Ectodermal cell (in vitro differentiated cells): ENCODE results near the gene SAT1.
"Not testable (repeated sequence)": the region's sequence is repeated elsewhere in the genome, so short reads cannot be mapped to it uniquely, and the experiment has no call there.

Experiments used
- H3K27ac ChIP-seq: 2 replicates; pipeline ENCODE4 v1.7.0; 2013; ENCODE audit warnings: mild to moderate bottlenecking, low read depth, low read length; ENCODE audit not compliant: insufficient read depth, poor library complexity, severe bottlenecking
- H3K27me3 ChIP-seq: 2 replicates; pipeline ENCODE4 v1.7.0; 2013; ENCODE audit warnings: mild to moderate bottlenecking, low read length; ENCODE audit not compliant: insufficient read depth, control insufficient read depth, poor library complexity, severe bottlenecking
- H3K36me3 ChIP-seq: one replicate; pipeline ENCODE4 v1.7.0; 2013; ENCODE audit warnings: low read length; ENCODE audit not compliant: control insufficient read depth, insufficient read depth
- H3K4me1 ChIP-seq: one replicate; pipeline ENCODE4 v1.7.0; 2013; ENCODE audit warnings: low read length; ENCODE audit not compliant: control insufficient read depth, insufficient read depth
- H3K4me3 ChIP-seq: 2 replicates; pipeline ENCODE4 v1.7.0; 2013; ENCODE audit warnings: low read depth, low read length, control low read depth; ENCODE audit not compliant: insufficient read depth
- H3K9me3 ChIP-seq: 2 replicates; pipeline ENCODE4 v1.7.0; 2013; ENCODE audit warnings: mild to moderate bottlenecking, low read length, moderate library complexity; ENCODE audit not compliant: control insufficient read depth
- WGBS, 2 experiments: methylation state at CpG; one replicate each; pipeline ENCODE4 v1.1.7; 2013; ENCODE audit warnings: missing lambda C conversion rate in 2 of 2; 5-methylcytosine and 5-hydroxymethylcytosine counted together

Gene SAT1

DNA sequence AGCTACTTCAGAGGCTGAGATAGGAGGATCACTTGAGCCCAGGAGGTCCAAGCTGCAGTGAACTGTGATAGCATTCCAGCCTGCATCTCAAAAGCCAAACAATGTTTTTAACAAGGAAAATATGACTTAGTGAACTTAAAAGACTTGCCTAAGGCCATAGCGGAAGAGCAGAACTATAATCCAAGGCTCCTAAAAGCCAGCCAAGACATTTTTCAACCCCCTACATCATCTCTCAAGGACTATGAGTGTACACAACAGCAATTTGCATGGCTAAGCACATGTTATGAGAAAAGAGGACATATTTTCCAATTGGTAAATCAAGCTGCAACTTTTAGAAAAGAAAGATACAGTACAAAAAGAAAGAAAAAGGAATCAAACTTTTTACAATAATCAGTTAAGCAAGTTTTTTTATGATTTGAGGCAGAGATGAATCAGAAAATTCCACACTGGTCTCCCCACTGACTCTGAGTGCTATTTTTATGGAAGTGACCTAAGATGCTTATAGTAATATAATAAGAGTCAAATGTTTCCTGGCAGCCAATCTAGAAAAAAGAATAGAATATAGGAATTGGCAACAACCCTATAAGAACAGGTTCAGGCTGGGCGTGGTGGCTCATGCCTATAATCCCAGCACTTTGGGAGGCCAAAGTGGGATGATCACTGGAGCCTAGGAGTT, 30.1 kb upstream of the SAT1 start:
- Histone ChIP-seq H3K4me3 (no peak overlapping the region), H3K9me3 (no peaks in the 10 kb centered on the region), H3K4me1 (no peaks in the 10 kb centered on the region), H3K27me3 (no peaks in the 10 kb centered on the region), H3K36me3 (no peaks in the 10 kb centered on the region), H3K27ac (no peak overlapping the region)
- WGBS, 2 experiments, result 98 to 100% methylated on average over 1 to 2 of the region's 2 CpGs

DNA sequence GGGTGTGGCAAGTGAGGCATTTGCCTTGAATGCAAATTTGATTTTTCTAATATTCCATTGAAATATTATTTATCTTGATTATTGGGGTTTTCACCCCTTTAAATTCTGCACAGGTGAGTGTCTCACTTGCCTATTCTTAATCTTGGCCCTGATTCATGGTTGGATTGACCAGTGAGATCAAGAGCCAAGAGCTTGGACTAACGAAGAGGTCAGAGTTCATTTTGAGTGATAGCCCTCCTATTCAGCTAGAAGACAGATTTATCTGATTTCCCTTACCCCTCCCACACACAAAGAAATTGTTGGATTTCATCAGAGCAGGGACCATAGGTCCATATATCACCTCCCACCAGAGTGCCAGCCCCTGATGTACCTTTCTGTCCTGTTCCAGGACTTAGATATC, 28.3 kb upstream of the SAT1 start:
- H3K9me3 ChIP-seq, result no peaks in the 10 kb centered on the region
- no peaks in the 10 kb centered on the region for H3K36me3 ChIP-seq
- no peak overlapping the region for H3K4me3 ChIP-seq
- no peaks in the 10 kb centered on the region for H3K4me1 ChIP-seq
- WGBS, 2 experiments, result 78 to 96% methylated on average over 1 of the region's 1 CpG
- no peak overlapping the region for H3K27ac ChIP-seq
- no peaks in the 10 kb centered on the region for H3K27me3 ChIP-seq

DNA sequence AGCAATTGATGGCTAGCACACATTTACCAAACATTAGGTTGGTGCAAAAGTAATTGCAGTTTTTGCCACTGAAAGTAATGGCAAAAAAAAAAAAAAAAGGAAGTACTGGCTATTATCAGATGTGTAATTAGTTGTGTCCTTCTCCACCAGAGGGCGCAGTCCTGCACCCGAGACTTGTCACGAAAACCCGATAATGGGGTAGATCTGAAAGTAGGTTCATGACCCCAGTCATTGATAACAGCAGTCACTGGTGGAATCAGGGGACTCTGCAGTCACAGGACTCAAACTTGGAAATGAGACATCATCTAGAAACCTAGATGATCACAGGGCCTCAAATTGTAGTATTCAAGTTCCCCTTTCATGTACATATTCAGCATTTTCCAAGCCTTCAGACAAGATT, 26.8 kb upstream of the SAT1 start:
- H3K27me3 ChIP-seq, result no peaks in the 10 kb centered on the region
- no peak overlapping the region for H3K4me3 ChIP-seq
- H3K27ac ChIP-seq, result no peak overlapping the region
- H3K36me3 ChIP-seq, result no peaks in the 10 kb centered on the region
- H3K9me3 ChIP-seq, result no peaks in the 10 kb centered on the region
- H3K4me1 ChIP-seq, result no peaks in the 10 kb centered on the region
- 5 to 9% methylated on average over 4 of the region's 4 CpGs for WGBS, 2 experiments

DNA sequence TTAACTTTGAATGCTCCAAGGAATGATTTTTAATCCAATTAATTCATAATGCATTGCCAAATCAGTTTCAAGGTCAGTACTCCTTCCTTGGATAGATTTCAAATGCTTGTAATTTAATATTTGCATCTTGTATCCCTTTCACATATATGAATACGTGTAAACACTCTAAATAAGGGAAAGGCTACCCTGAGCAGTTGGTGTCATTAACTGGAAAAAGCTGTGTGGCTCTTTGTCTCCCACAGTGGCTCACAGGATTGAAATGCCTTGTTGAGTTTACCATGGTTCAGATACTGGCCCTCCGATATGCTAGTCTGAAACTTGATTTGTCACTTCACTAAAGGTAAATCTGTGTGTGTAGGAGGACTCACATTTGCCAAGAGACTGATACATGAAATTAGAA, 23.2 kb upstream of the SAT1 start:
- 83 to 94% methylated on average over 2 of the region's 2 CpGs for WGBS, 2 experiments
- no peaks in the 10 kb centered on the region for H3K4me1 ChIP-seq
- no peak overlapping the region for H3K4me3 ChIP-seq
- H3K27me3 ChIP-seq, result no peaks in the 10 kb centered on the region
- H3K36me3 ChIP-seq, result no peaks in the 10 kb centered on the region
- no peaks in the 10 kb centered on the region for H3K9me3 ChIP-seq
- no peak overlapping the region for H3K27ac ChIP-seq

DNA sequence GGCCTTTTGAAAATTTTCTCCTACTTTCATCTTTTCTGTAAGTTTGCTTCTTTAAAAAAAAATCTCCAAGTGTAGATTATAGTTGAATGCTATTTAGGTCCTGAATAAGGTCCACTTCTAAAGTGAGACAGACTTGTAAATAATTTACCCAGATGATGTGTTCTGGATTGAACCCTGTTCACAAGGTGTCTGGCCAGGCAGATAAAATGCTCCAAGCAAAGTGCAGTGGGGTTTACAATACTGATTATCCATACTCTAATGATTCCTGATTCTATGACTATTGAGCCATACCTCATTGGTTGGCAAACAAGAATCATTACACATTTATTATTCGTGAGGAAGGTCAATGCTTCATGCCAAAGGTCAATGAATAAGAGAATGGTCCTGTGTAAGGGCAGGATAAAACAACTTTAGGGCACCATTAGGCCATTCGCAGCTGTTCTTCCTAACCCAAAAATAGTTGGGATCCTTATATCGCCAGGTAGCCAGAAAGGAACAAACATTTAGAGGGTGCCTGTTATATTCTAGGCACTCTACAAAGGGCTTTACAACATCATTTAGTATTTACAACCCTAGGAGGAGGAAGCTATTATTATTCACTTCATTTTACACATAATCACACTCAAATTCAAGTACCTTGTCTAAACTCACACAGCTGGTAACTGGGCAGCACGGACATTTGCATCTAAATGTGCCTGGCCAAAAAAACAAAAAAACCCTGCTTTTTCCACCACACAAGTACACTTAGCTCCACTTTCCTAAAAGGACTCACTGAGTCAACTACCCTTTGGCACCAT, 18.6 kb upstream of the SAT1 start:
- Histone ChIP-seq H3K36me3 (no peaks in the 10 kb centered on the region), H3K27me3 (no peaks in the 10 kb centered on the region), H3K27ac (no peak overlapping the region), H3K4me3 (no peak overlapping the region), H3K4me1 (no peaks in the 10 kb centered on the region), H3K9me3 (no peaks in the 10 kb centered on the region)
- 65 to 84% methylated on average over 3 to 4 of the region's 4 CpGs for WGBS, 2 experiments

DNA sequence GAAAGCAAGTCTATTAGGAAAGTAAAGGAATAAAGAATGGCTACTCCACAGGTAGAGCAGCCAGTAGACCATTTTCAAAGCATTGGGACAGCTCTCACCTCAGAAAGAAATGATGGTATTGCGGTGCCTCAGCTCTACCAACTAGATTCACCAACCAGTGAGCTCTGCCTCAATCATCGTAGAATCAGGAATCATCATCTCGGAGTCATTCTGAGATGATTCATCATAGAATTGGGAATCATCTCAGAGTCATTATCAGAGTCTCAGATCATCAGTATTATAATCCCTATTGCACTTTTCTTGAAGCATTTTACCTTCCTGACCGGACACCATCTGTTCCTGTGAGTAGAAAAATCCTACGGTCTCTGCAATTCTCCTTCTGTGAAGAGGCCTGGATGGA, 17.5 kb upstream of the SAT1 start:
- Histone ChIP-seq H3K27ac (no peak overlapping the region), H3K36me3 (no peaks in the 10 kb centered on the region), H3K4me1 (no peaks in the 10 kb centered on the region), H3K4me3 (no peak overlapping the region), H3K27me3 (no peaks in the 10 kb centered on the region), H3K9me3 (no peaks in the 10 kb centered on the region)
- 96 to 97% methylated on average over 5 of the region's 5 CpGs for WGBS, 2 experiments

DNA sequence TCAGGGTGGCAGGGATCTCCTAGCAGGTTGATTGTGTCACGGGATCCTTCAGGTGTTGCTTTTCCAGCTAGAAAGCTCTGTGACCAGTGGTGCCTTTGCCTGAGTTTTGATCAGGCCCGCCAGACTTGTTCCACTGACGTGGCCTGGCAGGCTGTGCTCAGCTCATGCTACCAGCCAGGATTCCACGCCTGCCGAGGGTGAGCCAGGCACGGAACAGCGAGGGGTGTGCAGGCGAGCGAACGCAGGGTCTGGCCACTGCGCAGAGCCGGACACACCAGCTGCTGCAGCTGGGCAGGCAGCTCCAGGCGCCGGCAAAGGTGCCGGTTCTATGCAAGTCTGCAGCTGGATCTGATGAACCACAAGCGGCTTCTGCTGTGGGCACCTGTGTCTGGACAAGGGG, 17.1 kb upstream of the SAT1 start:
- WGBS, 2 experiments, result 95 to 97% methylated on average over 16 of the region's 16 CpGs
- H3K4me3 ChIP-seq, result no peak overlapping the region
- no peaks in the 10 kb centered on the region for H3K4me1 ChIP-seq
- no peaks in the 10 kb centered on the region for H3K27me3 ChIP-seq
- no peaks in the 10 kb centered on the region for H3K9me3 ChIP-seq
- no peak overlapping the region for H3K27ac ChIP-seq
- H3K36me3 ChIP-seq, result no peaks in the 10 kb centered on the region

DNA sequence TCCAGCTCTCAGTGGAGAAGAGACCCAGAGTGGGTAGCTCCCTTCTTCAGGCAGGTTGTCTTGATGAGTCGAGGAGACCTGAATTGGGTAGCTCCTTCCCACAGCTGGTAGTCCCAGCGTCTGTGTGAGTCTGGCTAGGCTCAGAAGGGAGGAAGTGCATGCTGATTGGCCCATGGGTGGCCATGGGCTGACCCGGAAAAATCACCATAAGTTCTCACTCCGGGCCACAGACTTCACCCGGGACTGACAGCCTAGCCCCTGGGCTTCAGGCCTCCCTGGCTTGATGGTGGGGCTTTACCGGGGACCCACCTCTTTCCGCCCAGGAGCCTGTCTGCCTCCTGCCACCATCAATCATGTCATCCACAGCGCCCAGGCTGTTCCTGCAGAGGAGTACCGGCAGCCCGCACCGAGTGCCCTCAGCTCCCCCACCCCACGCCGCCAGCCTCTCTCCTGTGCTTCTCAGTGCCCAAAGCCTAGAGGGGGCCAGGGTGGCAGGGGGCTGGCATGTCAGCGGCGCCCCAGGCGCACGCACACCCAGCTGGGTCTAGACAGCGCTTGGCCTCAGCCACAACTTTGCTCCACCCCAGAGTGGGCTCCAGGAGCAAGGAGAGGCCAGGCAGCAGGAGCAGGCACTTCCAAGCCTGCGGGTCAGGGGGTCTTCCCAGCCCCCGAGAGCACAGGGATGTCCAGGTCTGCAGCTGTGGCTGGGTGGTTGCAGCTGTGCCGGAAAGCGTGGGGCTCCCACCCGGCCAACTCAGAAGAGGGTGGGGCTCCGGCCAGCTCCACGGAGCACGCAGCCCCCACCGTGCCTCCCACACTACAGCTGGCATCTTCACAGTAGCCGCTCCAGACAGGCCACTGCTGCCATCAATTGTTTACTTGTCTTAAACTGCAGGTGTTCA, 16.1 kb upstream of the SAT1 start:
- H3K36me3 ChIP-seq, result no peaks in the 10 kb centered on the region
- no peak overlapping the region for H3K27ac ChIP-seq
- 86 to 87% methylated on average over 28 of the region's 28 CpGs for WGBS, 2 experiments
- H3K4me3 ChIP-seq, result no peak overlapping the region
- no peaks in the 10 kb centered on the region for H3K27me3 ChIP-seq
- no peaks in the 10 kb centered on the region for H3K9me3 ChIP-seq
- H3K4me1 ChIP-seq, result no peaks in the 10 kb centered on the region

DNA sequence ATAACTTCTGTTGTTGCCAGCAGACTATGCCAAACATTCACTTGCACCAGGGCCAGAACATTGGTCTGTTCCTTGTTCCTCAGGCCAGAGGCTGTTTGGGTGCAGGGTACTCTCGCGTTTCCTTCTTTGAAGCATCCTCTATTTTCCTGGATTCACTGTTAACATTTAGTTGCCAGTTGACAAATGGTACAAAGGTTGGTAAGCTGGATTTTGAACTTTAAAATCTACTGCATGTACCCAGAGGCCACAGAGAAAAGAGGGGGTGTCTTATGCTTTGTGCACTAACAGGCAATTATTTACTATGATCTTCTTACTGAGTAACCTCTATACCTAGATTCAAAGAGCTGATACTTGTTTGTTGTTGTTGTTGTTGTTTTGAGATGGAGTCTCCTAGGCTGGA, 12.8 kb upstream of the SAT1 start:
- Histone ChIP-seq H3K9me3 (no peaks in the 10 kb centered on the region), H3K27ac (no peak overlapping the region), H3K4me3 (no peak overlapping the region), H3K36me3 (no peaks in the 10 kb centered on the region), H3K4me1 (no peaks in the 10 kb centered on the region), H3K27me3 (no peaks in the 10 kb centered on the region)
- 89 to 100% methylated on average over 2 of the region's 2 CpGs for WGBS, 2 experiments

DNA sequence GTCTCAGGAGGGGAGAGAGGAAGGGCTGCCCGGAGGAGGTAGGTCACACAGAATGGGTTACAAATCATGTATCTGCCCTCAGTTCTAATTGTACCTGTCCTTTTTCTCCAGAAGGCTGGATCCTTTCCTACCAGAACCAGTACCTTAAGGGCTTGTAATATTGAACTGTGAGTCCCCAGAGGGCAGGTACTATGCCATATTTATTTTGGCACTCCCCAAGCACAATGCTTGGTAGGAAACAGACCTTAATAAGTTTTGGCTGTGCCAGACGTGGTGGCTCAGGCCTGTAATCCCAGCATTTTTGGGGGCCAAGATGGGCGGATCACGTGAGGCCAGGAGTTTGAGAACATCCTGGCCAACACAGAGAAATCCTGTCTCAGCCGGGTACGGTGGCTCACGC, 11.9 kb upstream of the SAT1 start:
- WGBS, 2 experiments, result 91 to 92% methylated on average over 6 of the region's 7 CpGs
- not testable (repeated sequence) for H3K9me3 ChIP-seq, H3K4me3 ChIP-seq

More for the DNA sequence above, 11.9 kb upstream of the SAT1 start:
- not testable (repeated sequence) for H3K27me3 ChIP-seq, H3K4me1 ChIP-seq, H3K27ac ChIP-seq, H3K36me3 ChIP-seq
